Keratinocyte (primary cell): ENCODE measurements around the gene GNG10. TPM values are rescaled to one million over a fixed set of nuclear protein-coding genes. Genes with fewer than 3 reads are reported as not detected.

ENCODE experiments used
- DNase-seq: peaks from one replicate; pipeline ENCODE4 v3.0.0-alpha.2; 2011; ENCODE audit warnings: low read depth, missing footprints, low spot score
- FAIRE-seq: peaks from 2 replicates; lab custom pipeline; 2011; peaks lifted over from hg19 to GRCh38; lab: Jason Lieb, UNC
- H2AFZ ChIP-seq: 2 replicates; pipeline ENCODE4 v1.6.0; 2012; ENCODE audit warnings: low read length, control low read depth, inconsistent platforms; ENCODE audit not compliant: control insufficient read depth
- H3K27ac ChIP-seq: 2 replicates; pipeline ENCODE4 v1.5.1; 2011; ENCODE audit warnings: low read length; ENCODE audit not compliant: control insufficient read depth, insufficient read depth
- H3K27me3 ChIP-seq: 3 replicates; pipeline ENCODE4 v1.6.0; 2011; ENCODE audit warnings: low read length; ENCODE audit not compliant: control insufficient read depth, insufficient read depth; ENCODE audit errors: extremely low read depth
- H3K36me3 ChIP-seq, 2 experiments: 2 replicates in 1 of 2; 3 replicates in 1 of 2; pipeline ENCODE4 v1.5.1; 2011; ENCODE audit warnings: low read length in 2 of 2, mild to moderate bottlenecking in 1 of 2; ENCODE audit not compliant: control insufficient read depth in 2 of 2, insufficient read depth in 2 of 2; ENCODE audit errors: extremely low read depth in 1 of 2
- H3K4me1 ChIP-seq: 3 replicates; pipeline ENCODE4 v1.5.1; 2011; ENCODE audit warnings: low read length; ENCODE audit not compliant: control insufficient read depth, insufficient read depth; ENCODE audit errors: extremely low read depth
- H3K4me2 ChIP-seq: 3 replicates; pipeline ENCODE4 v1.6.0; 2011; ENCODE audit warnings: low read depth, low read length; ENCODE audit not compliant: control insufficient read depth, insufficient read depth; ENCODE audit errors: extremely low read depth
- H3K4me3 ChIP-seq, 3 experiments: fragments of 200-600 bp in 1 of 3; sonication (generic) in 1 of 3; 2 replicates in 2 of 3; 3 replicates in 1 of 3; pipeline ENCODE4 v1.5.1; 2011 to 2016; ENCODE audit warnings: low read length in 3 of 3, mild to moderate bottlenecking in 3 of 3, control low read depth in 2 of 3, inconsistent platforms in 1 of 3, low read depth in 1 of 3, mixed read lengths in 1 of 3, mixed run types in 1 of 3, moderate library complexity in 1 of 3; ENCODE audit not compliant: control insufficient read depth in 2 of 3, insufficient read depth in 2 of 3; ENCODE audit errors: extremely low read depth in 1 of 3
- H3K79me2 ChIP-seq: 2 replicates; pipeline ENCODE4 v1.6.0; 2012; ENCODE audit warnings: low read length; ENCODE audit not compliant: control insufficient read depth, insufficient read depth
- H3K9ac ChIP-seq: 3 replicates; pipeline ENCODE4 v1.6.0; 2011; ENCODE audit warnings: low read length; ENCODE audit not compliant: control insufficient read depth, insufficient read depth; ENCODE audit errors: extremely low read depth
- H3K9me1 ChIP-seq: 3 replicates; pipeline ENCODE4 v1.6.0; 2011; ENCODE audit warnings: low read length; ENCODE audit not compliant: control insufficient read depth, insufficient read depth; ENCODE audit errors: extremely low read depth
- H3K9me3 ChIP-seq: 2 replicates; pipeline ENCODE4 v1.5.1; 2012; ENCODE audit warnings: low read depth, low read length; ENCODE audit not compliant: control insufficient read depth
- H4K20me1 ChIP-seq: 3 replicates; pipeline ENCODE4 v1.6.0; 2011; ENCODE audit warnings: low read length; ENCODE audit not compliant: control insufficient read depth, insufficient read depth; ENCODE audit errors: extremely low read depth
- CTCF ChIP-seq, 3 experiments: IDR thresholded peaks in 1 of 3; conservative IDR thresholded peaks in 1 of 3; optimal IDR thresholded peaks in 1 of 3; 2 replicates in 2 of 3; 3 replicates in 1 of 3; pipeline versions ENCODE3 to v1.5.1; 2011; ENCODE audit warnings: low read length in 3 of 3, mild to moderate bottlenecking in 3 of 3, moderate library complexity in 2 of 3, control low read depth in 1 of 3, inconsistent platforms in 1 of 3; ENCODE audit not compliant: insufficient read depth in 2 of 3; ENCODE audit errors: extremely low read depth in 1 of 3
- EZH2 ChIP-seq: IDR thresholded peaks from one replicate; pipeline ENCODE4 v1.6.1; 2012; ENCODE audit warnings: inconsistent platforms, mild to moderate bottlenecking, low read length, moderate library complexity
- dilution Hi-C: fragments of 300-500 bp; cut with MboI; formaldehyde crosslinking; loops from one replicate; pipeline ENCODE4 v1.7.0; 2020; ENCODE audit warnings: low sequenced_read_pairs; ENCODE audit not compliant: extremely low pct_ligation_motif_present
- polyA plus RNA-seq, 5 experiments: library from polyadenylated mRNA; depleted of rRNA in 3 of 5; stranded (reverse) in 3 of 5; stranded (forward) in 1 of 5; unstranded in 1 of 5; fragments of >200 nt; gene quantifications; 1 replicate in 1 of 5; 2 replicates in 3 of 5; 3 replicates in 1 of 5; pipeline versions ENCODE4 v1.2.1 to v1.2.3, GENCODE V29; 2011 to 2012; ENCODE audit warnings: missing spikeins in 2 of 5, low read depth in 1 of 5, low replicate concordance in 1 of 5

The GNG10 gene
- polyA plus RNA-seq, 1 donor (not counting 4 experiments of a cell fraction or from before 2014, with no cell fraction given), result 89.8 TPM

GRCh38 chr9:111637421-111637950 lies 23.9 kb upstream of the GNG10 start:
- Histone ChIP-seq H3K9me1 (peaks cover 3% of the 10 kb centered on the region), H3K9ac (no peak overlapping the region), H3K4me2 (peak overlapping the region; percentile 7), H3K27ac (no peak overlapping the region), H2AFZ (no peak overlapping the region), H3K27me3 (no peaks in the 10 kb centered on the region), H3K4me3 (no peak overlapping the region), H4K20me1 (no peaks in the 10 kb centered on the region), H3K4me1 (peaks cover 16% of the 10 kb centered on the region), H3K36me3 (no peaks in the 10 kb centered on the region), H3K79me2 (peaks cover 67% of the 10 kb centered on the region), H3K9me3 (no peaks in the 10 kb centered on the region)
- dilution Hi-C loops, result no loop called here
- no peak for DNase-seq
- TF ChIP-seq CTCF (optimal IDR thresholded peaks at IDR 0.05 in 1 of 3, IDR thresholded peaks at IDR 0.05 in 1 of 3, conservative IDR thresholded peaks at IDR 0.05 in 1 of 3; ENCODE audit: extremely low read depth in 1 of 3, insufficient read depth in 2 of 3, low read length in 3 of 3) (no peak), EZH2 (no peak)
- peak; percentile 68 for FAIRE-seq

GRCh38 chr9:111644195-111644772 lies 17.1 kb upstream of the GNG10 start:
- H3K27ac ChIP-seq, result no peak overlapping the region
- H3K4me2 ChIP-seq, result no peak overlapping the region
- no peaks in the 10 kb centered on the region for H3K27me3 ChIP-seq
- no peak overlapping the region for H2AFZ ChIP-seq
- peaks cover 6 to 20% of the 10 kb centered on the region in 2 experiments for H3K36me3 ChIP-seq
- no peak for TF ChIP-seq CTCF (optimal IDR thresholded peaks at IDR 0.05 in 1 of 3, IDR thresholded peaks at IDR 0.05 in 1 of 3, conservative IDR thresholded peaks at IDR 0.05 in 1 of 3; ENCODE audit: extremely low read depth in 1 of 3, insufficient read depth in 2 of 3, low read length in 3 of 3)
- no peak for TF ChIP-seq EZH2
- no peaks in the 10 kb centered on the region for H3K9me3 ChIP-seq
- no peaks in the 10 kb centered on the region for H4K20me1 ChIP-seq
- DNase-seq, result no peak
- dilution Hi-C loops, result no loop called here
- H3K4me3 ChIP-seq, result no peak overlapping the region
- H3K4me1 ChIP-seq, result no peaks in the 10 kb centered on the region
- no peak overlapping the region for H3K9ac ChIP-seq
- H3K79me2 ChIP-seq, result peaks cover 18% of the 10 kb centered on the region
- H3K9me1 ChIP-seq, result peaks cover 2% of the 10 kb centered on the region
- no peak for FAIRE-seq
